ENCODE results near the gene FSTL5. TPM values are rescaled to one million over a fixed set of nuclear protein-coding genes. Genes with fewer than 3 reads are reported as not detected.

The FSTL5 gene
- total and polyA plus RNA-seq, 2 experiments from 2014 or later, result 0.12 to 0.59 TPM

- no peaks in the 10 kb centered on the region for H3K4me1 ChIP-seq (ENCODE audit: low read depth)
- H3K9me3 ChIP-seq (ENCODE audit: low read depth), result no peaks in the 10 kb centered on the region
- DNase-seq (ENCODE audit: low read depth in 1 of 2, low spot score in 1 of 2), result no peak
- H3K27me3 ChIP-seq, result no peaks in the 10 kb centered on the region
- TF ChIP-seq, protein P1, sequence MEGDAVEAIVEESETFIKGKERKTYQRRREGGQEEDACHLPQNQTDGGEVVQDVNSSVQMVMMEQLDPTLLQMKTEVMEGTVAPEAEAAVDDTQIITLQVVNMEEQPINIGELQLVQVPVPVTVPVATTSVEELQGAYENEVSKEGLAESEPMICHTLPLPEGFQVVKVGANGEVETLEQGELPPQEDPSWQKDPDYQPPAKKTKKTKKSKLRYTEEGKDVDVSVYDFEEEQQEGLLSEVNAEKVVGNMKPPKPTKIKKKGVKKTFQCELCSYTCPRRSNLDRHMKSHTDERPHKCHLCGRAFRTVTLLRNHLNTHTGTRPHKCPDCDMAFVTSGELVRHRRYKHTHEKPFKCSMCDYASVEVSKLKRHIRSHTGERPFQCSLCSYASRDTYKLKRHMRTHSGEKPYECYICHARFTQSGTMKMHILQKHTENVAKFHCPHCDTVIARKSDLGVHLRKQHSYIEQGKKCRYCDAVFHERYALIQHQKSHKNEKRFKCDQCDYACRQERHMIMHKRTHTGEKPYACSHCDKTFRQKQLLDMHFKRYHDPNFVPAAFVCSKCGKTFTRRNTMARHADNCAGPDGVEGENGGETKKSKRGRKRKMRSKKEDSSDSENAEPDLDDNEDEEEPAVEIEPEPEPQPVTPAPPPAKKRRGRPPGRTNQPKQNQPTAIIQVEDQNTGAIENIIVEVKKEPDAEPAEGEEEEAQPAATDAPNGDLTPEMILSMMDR (IDR thresholded peaks at IDR 0.05; ENCODE audit: low read depth, low read length), result no peak
- no peak overlapping the region for H3K27ac ChIP-seq
- H3K4me3 ChIP-seq, result no peak overlapping the region
- no peaks in the 10 kb centered on the region for H3K36me3 ChIP-seq
Observed at GRCh38 chr4:161881370-161881769, 282.4 kb downstream of the FSTL5 start.

DNA sequence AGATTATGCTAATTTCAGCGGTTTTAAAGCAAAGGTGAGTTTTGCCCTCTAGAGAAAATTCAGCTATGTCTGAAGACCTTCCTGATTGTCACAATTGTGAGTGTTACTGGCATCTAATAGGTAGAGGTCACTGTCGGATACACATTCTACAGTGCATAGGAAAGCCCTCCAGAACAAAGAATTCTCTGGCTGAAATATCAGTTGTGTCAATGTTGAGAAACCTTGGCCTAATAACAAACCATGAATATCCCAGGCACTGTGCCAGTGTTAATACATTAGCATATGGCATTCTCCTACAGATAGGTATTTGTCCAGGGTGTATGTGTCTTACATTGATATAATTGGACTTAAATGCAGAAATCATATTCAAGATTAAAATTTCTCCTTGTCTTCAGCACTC is 294.3 kb downstream of the FSTL5 start:
- no peak overlapping the region for H3K4me3 ChIP-seq
- no peaks in the 10 kb centered on the region for H3K36me3 ChIP-seq
- TF ChIP-seq, protein P1 (IDR thresholded peaks at IDR 0.05; ENCODE audit: low read depth, low read length), result no peak
- no peak for DNase-seq (ENCODE audit: low read depth in 1 of 2, low spot score in 1 of 2)
- H3K4me1 ChIP-seq (ENCODE audit: low read depth), result no peaks in the 10 kb centered on the region
- H3K9me3 ChIP-seq (ENCODE audit: low read depth), result no peaks in the 10 kb centered on the region
- no peaks in the 10 kb centered on the region for H3K27me3 ChIP-seq
- H3K27ac ChIP-seq, result no peak overlapping the region

- Histone ChIP-seq H3K27me3 (no peaks in the 10 kb centered on the region), H3K4me1 (ENCODE audit: low read depth) (no peaks in the 10 kb centered on the region), H3K36me3 (no peaks in the 10 kb centered on the region), H3K4me3 (no peak overlapping the region), H3K9me3 (ENCODE audit: low read depth) (no peaks in the 10 kb centered on the region), H3K27ac (no peak overlapping the region)
- TF ChIP-seq, protein P1 (IDR thresholded peaks at IDR 0.05; ENCODE audit: low read depth, low read length), result no peak
- DNase-seq (ENCODE audit: low read depth in 1 of 2, low spot score in 1 of 2), result no peak
Observed at GRCh38 chr4:161856711-161857326, 307.0 kb downstream of the FSTL5 start.

GRCh38 chr4:161850631-161851030 is 313.2 kb downstream of the FSTL5 start:
- no peaks in the 10 kb centered on the region for H3K27me3 ChIP-seq
- DNase-seq (ENCODE audit: low read depth in 1 of 2, low spot score in 1 of 2), result no peak
- no peaks in the 10 kb centered on the region for H3K9me3 ChIP-seq (ENCODE audit: low read depth)
- TF ChIP-seq, protein P1 (IDR thresholded peaks at IDR 0.05; ENCODE audit: low read depth, low read length), result no peak
- H3K4me1 ChIP-seq (ENCODE audit: low read depth), result no peaks in the 10 kb centered on the region
- H3K27ac ChIP-seq, result no peak overlapping the region
- H3K4me3 ChIP-seq, result no peak overlapping the region
- no peaks in the 10 kb centered on the region for H3K36me3 ChIP-seq

DNA sequence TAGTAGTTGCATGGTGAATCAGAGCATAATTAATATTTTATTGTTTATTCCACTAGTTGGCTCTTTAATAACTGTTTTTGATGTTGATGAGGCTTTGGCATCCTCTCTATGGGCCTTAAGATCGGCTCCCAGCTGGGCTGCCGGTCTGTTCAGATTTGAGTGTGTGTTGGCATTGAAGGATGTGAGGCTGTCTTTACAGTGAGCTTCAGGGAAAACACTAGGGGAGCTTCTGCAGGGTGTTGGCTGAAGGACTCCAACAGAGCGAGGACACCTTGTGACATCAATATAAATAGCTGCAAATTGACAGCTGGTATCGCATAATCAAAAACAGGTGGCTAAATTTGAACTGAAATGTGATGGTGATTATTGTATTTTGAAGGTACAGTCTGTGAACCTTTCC is 322.0 kb downstream of the FSTL5 start:
- no peak for DNase-seq (ENCODE audit: low read depth in 1 of 2, low spot score in 1 of 2)
- TF ChIP-seq, protein P1 (IDR thresholded peaks at IDR 0.05; ENCODE audit: low read depth, low read length), result no peak

More for the DNA sequence above, 322.0 kb downstream of the FSTL5 start:
- Histone ChIP-seq H3K27ac (no peak overlapping the region), H3K27me3 (no peaks in the 10 kb centered on the region), H3K4me3 (no peak overlapping the region), H3K4me1 (ENCODE audit: low read depth) (no peaks in the 10 kb centered on the region), H3K9me3 (ENCODE audit: low read depth) (no peaks in the 10 kb centered on the region), H3K36me3 (no peaks in the 10 kb centered on the region)
